H1 (cell line): ENCODE data around the gene DAPK2. TPM values are rescaled to one million over a fixed set of nuclear protein-coding genes. Genes with fewer than 3 reads are reported as not detected.

ENCODE experiments used
- ATF2 ChIP-seq: IDR thresholded peaks from 2 replicates; pipeline ENCODE4 v1.6.1; 2012; ENCODE audit warnings: low read length, inconsistent platforms
- ATF3 ChIP-seq: IDR thresholded peaks from 2 replicates; pipeline ENCODE4 v1.6.1; 2011; ENCODE audit warnings: low read depth, mild to moderate bottlenecking, low read length; ENCODE audit not compliant: insufficient read depth
- CHD7 ChIP-seq: fragments of 300-600 bp; sonication (generic); IDR thresholded peaks from 2 replicates; pipeline ENCODE4 v1.7.1; 2012; ENCODE audit warnings: low read length, moderate library complexity, mild to moderate bottlenecking, inconsistent platforms; ENCODE audit not compliant: insufficient replicate concordance
- KDM5A ChIP-seq: fragments of 200-600 bp; IDR thresholded peaks from 2 replicates; pipeline ENCODE4 v1.7.1; 2012; ENCODE audit warnings: mild to moderate bottlenecking, low read length, inconsistent platforms, mixed read lengths
- MAX ChIP-seq: IDR thresholded peaks from 2 replicates; pipeline ENCODE4 v1.6.1; 2012; ENCODE audit warnings: inconsistent platforms
- RXRA ChIP-seq: IDR thresholded peaks from 2 replicates; pipeline ENCODE4 v1.6.1; 2011; ENCODE audit warnings: low read depth, mild to moderate bottlenecking, low read length, moderate library complexity; ENCODE audit not compliant: insufficient read depth
- SIX5 ChIP-seq: IDR thresholded peaks from 2 replicates; pipeline ENCODE4 v1.6.1; 2011; ENCODE audit warnings: mild to moderate bottlenecking, low read depth, low read length
- SP2 ChIP-seq: IDR thresholded peaks from 2 replicates; pipeline ENCODE4 v1.6.1; 2012; ENCODE audit warnings: mild to moderate bottlenecking, low read length, inconsistent platforms
- polyA plus RNA-seq, 7 experiments: library from polyadenylated mRNA; depleted of rRNA in 3 of 7; stranded (reverse) in 5 of 7; unstranded in 2 of 7; fragments of >200 nt in 5 of 7; fragments of 200-250 nt in 2 of 7; gene quantifications; 1 replicate in 5 of 7; 2 replicates in 1 of 7; 4 replicates in 1 of 7; pipeline versions ENCODE4 v1.2.1 to v1.2.3, GENCODE V29; 2011 to 2013; ENCODE audit warnings: missing spikeins in 2 of 7, mixed read lengths in 2 of 7
- total RNA-seq: library from RNA; stranded (reverse); fragmentation: NEBNext Ultra II Directional; extraction: Animal tissue kit (Norgen Biotek cat#: 25700); gene quantifications from 2 replicates; pipeline ENCODE4 v1.2.1, GENCODE V29; 2021

DAPK2 gene
- total and polyA plus RNA-seq, 2 of the 8 experiments (the other 6 are each of a cell fraction or from before 2014, with no cell fraction given): 1.8 to 2.9 TPM

- TF ChIP-seq CHD7: no peak
- no peak for TF ChIP-seq SP2
- no peak for TF ChIP-seq ATF3
- TF ChIP-seq SIX5: no peak
- TF ChIP-seq KDM5A: no peak
- no peak for TF ChIP-seq RXRA
- no peak for TF ChIP-seq ATF2
- TF ChIP-seq MAX: no peak
Measured at GRCh38 chr15:64048781-64049460, 2.6 kb upstream of the DAPK2 start (continued).
